CD14-positive monocyte (primary cell): Measurements from ENCODE around the gene SYTL3. TPM values are rescaled to one million over a fixed set of nuclear protein-coding genes. Genes with fewer than 3 reads are reported as not detected.

Source experiments
- DNase-seq, 3 donors: peaks; one replicate each; pipeline ENCODE4 v3.0.0-alpha.2; 2011 to 2022
- H2AFZ ChIP-seq: 2 replicates; pipeline ENCODE4 v1.6.0; 2012; ENCODE audit warnings: mild to moderate bottlenecking, low read depth, low read length, inconsistent platforms; ENCODE audit not compliant: insufficient read depth, poor library complexity, severe bottlenecking
- H3K27ac ChIP-seq, 2 donors: 1 replicate in 1 of 2; 2 replicates in 1 of 2; pipeline ENCODE4 v1.5.1; 2012 to 2013; ENCODE audit warnings: low read length in 2 of 2, control low read depth in 1 of 2, inconsistent platforms in 1 of 2, low read depth in 1 of 2, mild to moderate bottlenecking in 1 of 2
- H3K27me3 ChIP-seq, 2 donors: one replicate each; pipeline versions ENCODE4 v1.6.0 to v1.6.1; 2011 to 2013; ENCODE audit warnings: low read length in 2 of 2; ENCODE audit not compliant: control insufficient read depth in 2 of 2, insufficient read depth in 2 of 2
- H3K36me3 ChIP-seq, 2 donors: replicated peaks in 1 of 2; 1 replicate in 1 of 2; 2 replicates in 1 of 2; pipeline versions ENCODE4 v1.5.1 to v1.6.1; 2012 to 2013; ENCODE audit warnings: low read length in 2 of 2, control low read depth in 1 of 2, inconsistent platforms in 1 of 2, mild to moderate bottlenecking in 1 of 2; ENCODE audit not compliant: insufficient read depth in 2 of 2, control insufficient read depth in 1 of 2
- H3K4me1 ChIP-seq, 2 donors: 1 replicate in 1 of 2; 2 replicates in 1 of 2; pipeline versions ENCODE4 v1.5.1 to v1.6.1; 2012 to 2013; ENCODE audit warnings: low read length in 2 of 2, control low read depth in 1 of 2, inconsistent platforms in 1 of 2, mild to moderate bottlenecking in 1 of 2, moderate library complexity in 1 of 2; ENCODE audit not compliant: insufficient read depth in 2 of 2, control insufficient read depth in 1 of 2
- H3K4me2 ChIP-seq: replicated peaks from 2 replicates; pipeline ENCODE3; 2012; ENCODE audit warnings: low read length, moderate library complexity, mild to moderate bottlenecking; ENCODE audit not compliant: poor library complexity, severe bottlenecking; ENCODE audit errors: extremely low read depth
- H3K4me3 ChIP-seq, 3 experiments: fragments of 200-600 bp in 1 of 3; sonication (generic) in 1 of 3; replicated peaks in 1 of 3; 1 replicate in 2 of 3; 2 replicates in 1 of 3; pipeline ENCODE4 v1.5.1; 2011 to 2013; ENCODE audit warnings: low read length in 3 of 3, mild to moderate bottlenecking in 3 of 3, control low read depth in 2 of 3, low read depth in 2 of 3, inconsistent platforms in 1 of 3, moderate library complexity in 1 of 3
- H3K79me2 ChIP-seq: 2 replicates; pipeline ENCODE4 v1.6.0; 2012; ENCODE audit warnings: mild to moderate bottlenecking, control low read depth, inconsistent platforms, low read length, moderate library complexity; ENCODE audit not compliant: insufficient read depth
- H3K9ac ChIP-seq: 2 replicates; pipeline ENCODE4 v1.6.0; 2017; ENCODE audit warnings: low read length, mild to moderate bottlenecking; ENCODE audit not compliant: insufficient read depth, poor library complexity, severe bottlenecking
- H3K9me3 ChIP-seq, 2 donors: replicated peaks in 1 of 2; 1 replicate in 1 of 2; 2 replicates in 1 of 2; pipeline versions ENCODE4 v1.5.1 to v1.6.1; 2012 to 2013; ENCODE audit warnings: low read length in 2 of 2, control low read depth in 1 of 2; ENCODE audit not compliant: control insufficient read depth in 1 of 2, insufficient read depth in 1 of 2
- H4K20me1 ChIP-seq: 2 replicates; pipeline ENCODE4 v1.6.0; 2012; ENCODE audit warnings: mild to moderate bottlenecking, low read length, control low read depth, moderate library complexity; ENCODE audit not compliant: insufficient read depth
- H3K27ac Mint-ChIP-seq, 7 donors: one replicate each; pipeline ENCODE4 v1.8.0; 2020; ENCODE audit warnings: mild to moderate bottlenecking in 7 of 7, mixed read lengths in 7 of 7, moderate library complexity in 6 of 7, inconsistent platforms in 2 of 7
- H3K27me3 Mint-ChIP-seq, 3 donors: one replicate each; pipeline ENCODE4 v1.8.0; 2021 to 2022; ENCODE audit warnings: low read depth in 3 of 3, mild to moderate bottlenecking in 3 of 3, mixed read lengths in 3 of 3, moderate library complexity in 3 of 3, inconsistent platforms in 1 of 3
- H3K36me3 Mint-ChIP-seq, 2 donors: one replicate each; pipeline ENCODE4 v1.8.0; 2020; ENCODE audit warnings: mixed read lengths in 2 of 2, inconsistent platforms in 1 of 2, mild to moderate bottlenecking in 1 of 2
- H3K4me1 Mint-ChIP-seq: one replicate; pipeline ENCODE4 v1.8.0; 2020; ENCODE audit warnings: mild to moderate bottlenecking, mixed read lengths
- H3K4me3 Mint-ChIP-seq, 2 donors: one replicate each; pipeline ENCODE4 v1.8.0; 2020; ENCODE audit warnings: mild to moderate bottlenecking in 2 of 2, mixed read lengths in 2 of 2, moderate library complexity in 1 of 2
- H3K9me3 Mint-ChIP-seq, 7 donors: one replicate each; pipeline ENCODE4 v1.8.0; 2020 to 2022; ENCODE audit warnings: mixed read lengths in 7 of 7, mild to moderate bottlenecking in 6 of 7, moderate library complexity in 6 of 7, inconsistent platforms in 2 of 7
- WGBS: methylation state at CpG from one replicate; pipeline ENCODE4 v1.1.5; 2013; ENCODE audit warnings: missing lambda C conversion rate; ENCODE audit not compliant: insufficient coverage; 5-methylcytosine and 5-hydroxymethylcytosine counted together
- intact Hi-C, 2 donors: fragments of 100-400 bp; cut with micrococcal nuclease; formaldehyde crosslinking; loops; one replicate each; pipeline versions ENCODE4 v1.15.0 to v1.15.1; 2023
- polyA plus RNA-seq, 3 donors: library from polyadenylated mRNA; depleted of rRNA in 1 of 3; unstranded in 2 of 3; stranded (reverse) in 1 of 3; fragments of 300-500 nt in 2 of 3; fragments of >200 nt in 1 of 3; fragmentation: Illumina TruSeq in 2 of 3; gene quantifications; 1 replicate in 2 of 3; 2 replicates in 1 of 3; pipeline ENCODE4 v1.2.3, GENCODE V29; 2012 to 2021
- TF ChIP-seq, protein P1 (sequence below): fragments of 200-600 bp; IDR thresholded peaks from one replicate; pipeline ENCODE4 v1.8.0; 2022; ENCODE audit warnings: antibody characterized with exemption, mild to moderate bottlenecking

SYTL3 gene
- polyA plus RNA-seq, 3 donors = 14.6 to 18.7 (median 14.8) TPM

DNA sequence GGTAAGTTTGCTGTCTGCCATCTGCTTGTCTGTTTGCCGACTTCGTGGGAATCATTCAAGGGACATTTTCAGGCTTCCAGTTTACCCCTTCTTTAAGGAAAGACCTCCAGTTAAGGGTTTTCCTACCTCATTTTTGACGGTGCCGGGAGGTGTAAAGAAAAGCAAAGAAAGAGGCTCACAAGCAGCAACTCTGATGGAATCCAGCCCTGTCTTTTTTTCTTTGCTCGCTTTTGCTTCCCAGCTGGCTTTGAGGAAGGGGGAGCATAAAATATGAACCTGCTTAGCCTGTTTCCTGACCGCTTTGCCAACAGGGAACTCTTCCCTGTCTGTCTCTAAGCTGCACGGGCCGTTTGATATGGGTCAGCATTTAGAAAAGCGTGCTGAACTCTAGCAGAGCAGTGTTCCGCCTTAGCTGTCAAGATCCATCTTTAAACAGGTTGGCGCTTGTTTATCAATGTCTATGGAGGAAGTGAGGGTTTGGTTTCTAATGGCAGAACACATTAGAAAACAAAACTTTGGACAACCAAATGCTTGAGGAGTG, 13.8 kb downstream of the SYTL3 start:
- no peak for DNase-seq
- Mint-ChIP-seq H3K4me1 (peaks cover 89% of the 10 kb centered on the region), H3K27ac (peak overlapping the region; percentile 86 to 96 (median 94)), H3K27me3 (peaks cover 0 to 4% (median 3%) of the 10 kb centered on the region in 3 donors), H3K4me3 (peak overlapping the region; percentile 80 to 92), H3K9me3 (no peaks in the 10 kb centered on the region), H3K36me3 (peaks cover 16 to 18% of the 10 kb centered on the region in 2 donors)
- H3K36me3 ChIP-seq = no peaks in the 10 kb centered on the region
- peak overlapping the region; percentile 66 for H2AFZ ChIP-seq
- H3K9ac ChIP-seq = peak overlapping the region; percentile 45
- peak overlapping the region; percentile 73 to 76 for H3K27ac ChIP-seq
- H3K27me3 ChIP-seq = no peaks in the 10 kb centered on the region
- H3K4me2 ChIP-seq = peak overlapping the region; percentile 84
- H3K4me3 ChIP-seq = peak overlapping the region; percentile 18 to 73 (median 21)
- intact Hi-C loops = loop anchor here in 1 of 2 donors (10.0 kb wide), 1 partner anchor 449 kb away; no protein-coding TSS in a partner anchor
- TF ChIP-seq, protein P1, sequence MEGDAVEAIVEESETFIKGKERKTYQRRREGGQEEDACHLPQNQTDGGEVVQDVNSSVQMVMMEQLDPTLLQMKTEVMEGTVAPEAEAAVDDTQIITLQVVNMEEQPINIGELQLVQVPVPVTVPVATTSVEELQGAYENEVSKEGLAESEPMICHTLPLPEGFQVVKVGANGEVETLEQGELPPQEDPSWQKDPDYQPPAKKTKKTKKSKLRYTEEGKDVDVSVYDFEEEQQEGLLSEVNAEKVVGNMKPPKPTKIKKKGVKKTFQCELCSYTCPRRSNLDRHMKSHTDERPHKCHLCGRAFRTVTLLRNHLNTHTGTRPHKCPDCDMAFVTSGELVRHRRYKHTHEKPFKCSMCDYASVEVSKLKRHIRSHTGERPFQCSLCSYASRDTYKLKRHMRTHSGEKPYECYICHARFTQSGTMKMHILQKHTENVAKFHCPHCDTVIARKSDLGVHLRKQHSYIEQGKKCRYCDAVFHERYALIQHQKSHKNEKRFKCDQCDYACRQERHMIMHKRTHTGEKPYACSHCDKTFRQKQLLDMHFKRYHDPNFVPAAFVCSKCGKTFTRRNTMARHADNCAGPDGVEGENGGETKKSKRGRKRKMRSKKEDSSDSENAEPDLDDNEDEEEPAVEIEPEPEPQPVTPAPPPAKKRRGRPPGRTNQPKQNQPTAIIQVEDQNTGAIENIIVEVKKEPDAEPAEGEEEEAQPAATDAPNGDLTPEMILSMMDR = no peak
- 60% methylated on average over 5 of the region's 11 CpGs for WGBS
- no peaks in the 10 kb centered on the region for H4K20me1 ChIP-seq
- H3K4me1 ChIP-seq = peaks cover 82 to 92% of the 10 kb centered on the region in 2 donors
- H3K9me3 ChIP-seq = no peaks in the 10 kb centered on the region
- peaks cover 20% of the 10 kb centered on the region for H3K79me2 ChIP-seq

DNA sequence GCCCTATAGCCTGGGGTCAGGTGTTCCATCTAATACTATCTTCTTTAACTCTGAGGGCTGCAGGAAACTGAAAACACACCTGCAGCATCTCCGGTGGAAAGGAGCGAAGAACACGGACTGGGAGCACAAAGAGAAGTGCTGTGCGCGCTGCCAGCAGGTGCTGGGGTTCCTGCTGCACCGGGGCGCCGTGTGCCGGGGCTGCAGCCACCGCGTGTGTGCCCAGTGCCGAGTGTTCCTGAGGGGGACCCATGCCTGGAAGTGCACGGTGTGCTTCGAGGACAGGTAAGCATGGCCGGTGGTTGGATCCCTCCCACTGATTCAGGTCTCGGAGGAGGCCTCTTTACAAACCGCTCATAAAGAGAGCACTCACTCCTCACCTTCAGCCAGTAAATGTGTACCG, 15.5 kb downstream of the SYTL3 start:
- intact Hi-C loops = loop anchor here in 1 of 2 donors (10.0 kb wide), 1 partner anchor 451 kb away; no protein-coding TSS in a partner anchor
- H3K27ac ChIP-seq = peak overlapping the region; percentile 91 to 94
- no peak for DNase-seq
- Mint-ChIP-seq H3K9me3 (no peaks in the 10 kb centered on the region), H3K4me3 (no peak overlapping the region), H3K27me3 (peaks cover 0 to 4% (median 3%) of the 10 kb centered on the region in 3 donors), H3K36me3 (peaks cover 27 to 31% of the 10 kb centered on the region in 2 donors), H3K27ac (peak overlapping the region; percentile 26 to 100 (median 97)), H3K4me1 (peaks cover 94% of the 10 kb centered on the region)
- no peaks in the 10 kb centered on the region for H3K36me3 ChIP-seq
- no peaks in the 10 kb centered on the region for H4K20me1 ChIP-seq
- no peaks in the 10 kb centered on the region for H3K9me3 ChIP-seq
- peak overlapping the region; percentile 84 for H3K4me2 ChIP-seq
- 95% methylated on average over 8 of the region's 18 CpGs for WGBS
- TF ChIP-seq, protein P1 = no peak
- no peaks in the 10 kb centered on the region for H3K27me3 ChIP-seq
- H3K4me1 ChIP-seq = peaks cover 93 to 98% of the 10 kb centered on the region in 2 donors
- peaks cover 20% of the 10 kb centered on the region for H3K79me2 ChIP-seq
- no peak overlapping the region for H3K9ac ChIP-seq
- no peak overlapping the region for H2AFZ ChIP-seq
- peak overlapping the region in 1 of 3 experiments; percentile 73 for H3K4me3 ChIP-seq
